HepG2 (cell line): ENCODE measurements around the gene INPP5E. TPM values are rescaled to one million over a fixed set of nuclear protein-coding genes. Genes with fewer than 3 reads are reported as not detected.
A peak's percentile ranks its signal among the peaks of the same experiment; 100 is the strongest.

Experiments used
- ARID5B ChIP-seq: IDR thresholded peaks from 2 replicates; pipeline ENCODE4 v1.4.0; 2020; ENCODE audit warnings: mild to moderate bottlenecking, missing genetic modification reagents
- FOXA3 ChIP-seq: IDR thresholded peaks from 2 replicates; pipeline ENCODE4 v1.6.1; 2016; ENCODE audit warnings: missing genetic modification reagents, missing compliant biosample characterization
- HMG20A ChIP-seq: IDR thresholded peaks from 2 replicates; pipeline ENCODE4 v1.6.1; 2016; ENCODE audit warnings: borderline replicate concordance
- HNF1A ChIP-seq, 2 experiments: sonication (generic) in 1 of 2; formaldehyde crosslinking in 1 of 2; IDR thresholded peaks; 2 replicates each; pipeline versions ENCODE4 v1.4.0 to v1.6.1; 2016 to 2020; ENCODE audit warnings: borderline replicate concordance in 1 of 2, low read depth in 1 of 2, mild to moderate bottlenecking in 1 of 2, missing genetic modification reagents in 1 of 2
- HNRNPH1 ChIP-seq: fragments of 200-400 bp; formaldehyde crosslinking; optimal IDR thresholded peaks from 2 replicates; pipeline ENCODE3; 2017; ENCODE audit warnings: mild to moderate bottlenecking, low read depth, low read length
- MATR3 ChIP-seq: sonication (generic); formaldehyde crosslinking; IDR thresholded peaks from 2 replicates; pipeline ENCODE4 v1.4.0; 2020; ENCODE audit warnings: missing genetic modification reagents
- MEIS1 ChIP-seq: sonication (generic); formaldehyde crosslinking; IDR thresholded peaks from 2 replicates; pipeline ENCODE4 v1.9.0; 2021; ENCODE audit warnings: mild to moderate bottlenecking, missing genetic modification reagents, moderate library complexity, borderline replicate concordance
- NCOR1 ChIP-seq: fragments of 200-600 bp; sonication (generic); IDR thresholded peaks from 2 replicates; pipeline ENCODE4 v1.7.0; 2017; ENCODE audit warnings: antibody characterized with exemption, low read length, borderline replicate concordance
- RAD21 ChIP-seq: fragments of 450-650 bp; formaldehyde crosslinking; IDR thresholded peaks from 2 replicates; pipeline ENCODE4 v1.5.0; 2020; ENCODE audit warnings: mild to moderate bottlenecking
- RXRB ChIP-seq: IDR thresholded peaks from 2 replicates; pipeline ENCODE4 v1.6.1; 2016; ENCODE audit warnings: borderline replicate concordance, missing genetic modification reagents, missing compliant biosample characterization
- TFDP2 ChIP-seq: sonication (generic); formaldehyde crosslinking; IDR thresholded peaks from 2 replicates; pipeline ENCODE4 v1.4.0; 2020; ENCODE audit warnings: missing genetic modification reagents
- ZBTB20 ChIP-seq: sonication (generic); formaldehyde crosslinking; IDR thresholded peaks from 2 replicates; pipeline ENCODE4 v1.8.1; 2023; ENCODE audit warnings: missing genetic modification reagents, low read depth, mild to moderate bottlenecking, borderline replicate concordance
- ZNF180 ChIP-seq: sonication (generic); formaldehyde crosslinking; IDR thresholded peaks from 2 replicates; pipeline ENCODE4 v1.4.0; 2020; ENCODE audit warnings: low read depth, missing genetic modification reagents, borderline replicate concordance
- ZNF329 ChIP-seq: sonication (generic); formaldehyde crosslinking; IDR thresholded peaks from 2 replicates; pipeline ENCODE4 v1.9.0; 2021; ENCODE audit warnings: low read depth, mild to moderate bottlenecking, missing genetic modification reagents
- ZNF34 ChIP-seq: sonication (generic); formaldehyde crosslinking; IDR thresholded peaks from 2 replicates; pipeline ENCODE4 v1.4.0; 2020; ENCODE audit warnings: mild to moderate bottlenecking, missing genetic modification reagents, borderline replicate concordance
- ZNF432 ChIP-seq: sonication (generic); formaldehyde crosslinking; IDR thresholded peaks from 2 replicates; pipeline ENCODE4 v1.5.0; 2020; ENCODE audit warnings: missing genetic modification reagents, mild to moderate bottlenecking, borderline replicate concordance
- ZNF572 ChIP-seq: sonication (generic); formaldehyde crosslinking; IDR thresholded peaks from 2 replicates; pipeline ENCODE4 v1.5.1; 2020; ENCODE audit warnings: mild to moderate bottlenecking, missing genetic modification reagents
- ZNF772 ChIP-seq: sonication (generic); formaldehyde crosslinking; IDR thresholded peaks from 2 replicates; pipeline ENCODE4 v1.5.0; 2020; ENCODE audit warnings: mild to moderate bottlenecking, missing genetic modification reagents
- ZNF777 ChIP-seq: sonication (generic); formaldehyde crosslinking; IDR thresholded peaks from 2 replicates; pipeline ENCODE4 v1.4.0; 2020; ENCODE audit warnings: missing genetic modification reagents
- polyA plus RNA-seq, 8 experiments: library from polyadenylated mRNA; depleted of rRNA in 3 of 8; stranded (reverse) in 7 of 8; unstranded in 1 of 8; fragments of >200 nt; fragmentation: Illumina TruSeq in 4 of 8; extraction: Trizol in 4 of 8; gene quantifications; 2 replicates each; pipeline versions ENCODE4 v1.2.1 to v1.2.3, GENCODE V29; 2011 to 2016; ENCODE audit warnings: low read depth in 4 of 8, missing spikeins in 1 of 8, mixed read lengths in 1 of 8; ENCODE audit not compliant: insufficient read depth in 1 of 8
- total RNA-seq, 5 experiments: library from RNA; depleted of rRNA; stranded (reverse); fragments of >200 nt; fragmentation: Illumina TruSeq; extraction: Trizol; gene quantifications; 2 replicates each; pipeline ENCODE4 v1.2.3, GENCODE V29; 2016; ENCODE audit warnings: low read depth in 1 of 5

INPP5E gene
- total and polyA plus RNA-seq, 2 of the 13 experiments (the other 11 are each of a cell fraction or from before 2014, with no cell fraction given) = 5.5 TPM

GRCh38 chr9:136485049-136486045 lies 45.7 kb upstream of the INPP5E start (continued):
- no peak for TF ChIP-seq HNF1A (IDR thresholded peaks at IDR 0.05; ENCODE audit: low read depth)
- no peak for TF ChIP-seq HNF1A (CRISPR knock-in tag; IDR thresholded peaks at IDR 0.05; ENCODE audit: borderline replicate concordance)
- TF ChIP-seq ZNF777 (CRISPR knock-in tag) = no peak; the same call in 1 of the 2 replicates
- 0 out of 2 replicates have a peak, but pooled peaks have one; percentile 37 for TF ChIP-seq ZNF34 (CRISPR knock-in tag)
- TF ChIP-seq TFDP2 (CRISPR knock-in tag) = no peak
- TF ChIP-seq ZNF432 (CRISPR knock-in tag) = no peak
- no peak for TF ChIP-seq ZBTB20 (CRISPR knock-in tag)
- TF ChIP-seq HNRNPH1 = no peak
- no peak for TF ChIP-seq MATR3 (CRISPR knock-in tag)
- 0 out of 2 replicates have a peak, but pooled peaks have one; percentile 37 for TF ChIP-seq ZNF772
- no peak for TF ChIP-seq ZNF180 (CRISPR knock-in tag)
- TF ChIP-seq NCOR1 = no peak
- TF ChIP-seq MEIS1 (CRISPR knock-in tag) = 0 out of 2 replicates have a peak, but pooled peaks have one; percentile 46
- 0 out of 2 replicates have a peak, but pooled peaks have one; percentile 16 for TF ChIP-seq ZNF572
- peak; percentile 23; the same call in 1 of the 2 replicates for TF ChIP-seq HMG20A
- TF ChIP-seq RXRB (CRISPR knock-in tag) = no peak
- peak; percentile 32; the same call in 1 of the 2 replicates for TF ChIP-seq FOXA3
- no peak for TF ChIP-seq ARID5B (CRISPR knock-in tag)
- TF ChIP-seq ZNF329 (CRISPR knock-in tag) = no peak
- no peak; the same call in 1 of the 2 replicates for TF ChIP-seq RAD21
